HG03575 (cell line): ENCODE measurements around the gene SMIM44.
A peak's percentile ranks its signal among the peaks of the same experiment; 100 is the strongest.

Experiments
- ATAC-seq: cut with Tn5 transposase; IDR thresholded peaks from one replicate; pipeline ENCODE4 v1.9.1; 2021; ENCODE audit not compliant: unreplicated experiment, insufficient number of reproducible peaks, low FRiP score; ENCODE audit errors: extremely low read depth

Gene SMIM44

DNA sequence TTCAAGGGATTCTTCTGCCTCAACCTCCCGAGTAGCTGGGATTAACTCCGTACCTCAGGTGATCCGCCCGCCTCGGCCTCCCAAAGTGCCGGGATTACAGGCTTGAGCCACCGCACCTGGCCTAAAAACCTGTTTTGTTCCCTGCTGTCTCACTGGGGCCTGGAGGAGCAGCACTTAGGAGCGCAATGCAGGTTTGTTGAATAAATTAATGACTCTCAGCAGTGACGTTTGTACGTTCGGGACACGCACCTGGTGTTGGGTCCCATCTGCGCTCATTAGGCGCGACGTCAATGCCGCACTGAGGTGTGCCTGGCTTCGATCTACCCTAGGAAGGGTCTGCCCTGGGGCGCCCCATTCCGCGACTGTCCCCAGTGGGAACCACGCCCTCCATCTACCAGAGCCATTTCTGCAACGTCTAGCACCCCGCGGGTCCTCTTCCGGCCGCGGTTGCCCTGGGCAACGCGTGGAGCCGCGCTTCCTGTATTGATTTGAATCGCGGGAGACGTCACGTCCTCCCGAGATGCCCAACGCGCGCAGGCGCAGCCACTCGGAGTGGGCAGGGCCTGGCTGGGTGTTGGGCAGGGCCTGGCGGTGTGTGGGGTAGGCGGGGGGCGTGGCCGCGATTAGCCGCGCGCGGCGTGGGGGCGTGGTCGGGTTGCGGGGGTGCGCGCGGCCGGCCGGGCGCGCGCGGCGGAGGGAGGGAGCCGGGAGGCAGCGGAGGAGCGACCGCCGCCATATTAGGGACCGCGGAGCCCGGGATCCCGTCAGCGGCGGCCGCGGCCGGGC lies 22.6 kb upstream of the SMIM44 start, which contains the start of gene FZR1:
Gene FZR1 (plus strand): TSS at position 714 of the 786 bp plus-strand sequence. CDS start 16,679 bp downstream, outside the sequence.
- ATAC-seq, result peak; percentile 52

GRCh38 chr19:3504735-3505134 lies 21.5 kb upstream of the SMIM44 start:
- ATAC-seq, result no peak

DNA sequence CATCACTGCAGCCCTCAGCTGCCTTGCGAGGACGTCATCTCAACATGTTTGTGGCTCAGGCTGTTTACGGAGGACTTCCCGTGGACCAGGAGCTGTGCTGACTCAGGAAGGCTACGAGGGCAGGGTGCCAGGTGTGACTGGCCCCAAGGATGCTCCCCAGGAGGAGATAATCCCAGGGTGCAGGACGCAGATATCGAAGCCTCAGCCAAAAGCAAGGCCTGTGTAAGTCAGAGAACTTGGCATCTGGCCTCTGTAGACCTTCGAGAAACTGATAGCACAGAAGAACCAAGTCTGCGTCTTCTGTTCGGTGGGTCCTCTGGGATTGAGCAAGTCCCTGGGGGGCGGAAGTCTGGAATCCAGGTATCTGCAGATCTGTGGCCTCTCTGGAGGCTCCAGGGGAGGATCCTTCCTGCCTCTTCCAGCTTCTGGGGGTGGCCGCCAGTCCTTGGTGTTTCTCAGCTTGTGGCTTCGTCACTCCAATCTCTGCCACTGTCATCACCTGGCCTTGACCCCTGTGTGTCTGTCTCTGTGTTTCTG lies 19.9 kb upstream of the SMIM44 start:
- ATAC-seq, result no peak

DNA sequence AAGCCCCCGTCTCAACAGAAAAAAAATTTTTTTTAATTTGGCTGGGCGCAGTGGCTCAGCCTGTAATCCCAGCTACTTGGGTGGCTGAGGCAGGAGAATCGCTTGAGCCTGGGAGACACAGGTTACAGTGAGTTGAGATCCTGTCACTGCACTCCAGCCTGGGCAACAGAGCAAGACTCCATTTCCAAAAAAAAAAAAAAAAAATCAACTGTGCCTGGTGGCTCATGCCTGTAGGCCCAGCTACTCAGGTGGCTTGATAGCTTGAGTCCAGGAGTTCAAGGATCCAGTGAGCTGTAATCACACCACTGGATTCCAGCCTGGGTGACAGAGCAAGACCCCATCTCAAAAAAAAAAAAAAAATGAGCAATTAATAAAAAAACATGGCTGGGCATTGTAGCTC lies 18.5 kb upstream of the SMIM44 start:
- ATAC-seq, result no peak

DNA sequence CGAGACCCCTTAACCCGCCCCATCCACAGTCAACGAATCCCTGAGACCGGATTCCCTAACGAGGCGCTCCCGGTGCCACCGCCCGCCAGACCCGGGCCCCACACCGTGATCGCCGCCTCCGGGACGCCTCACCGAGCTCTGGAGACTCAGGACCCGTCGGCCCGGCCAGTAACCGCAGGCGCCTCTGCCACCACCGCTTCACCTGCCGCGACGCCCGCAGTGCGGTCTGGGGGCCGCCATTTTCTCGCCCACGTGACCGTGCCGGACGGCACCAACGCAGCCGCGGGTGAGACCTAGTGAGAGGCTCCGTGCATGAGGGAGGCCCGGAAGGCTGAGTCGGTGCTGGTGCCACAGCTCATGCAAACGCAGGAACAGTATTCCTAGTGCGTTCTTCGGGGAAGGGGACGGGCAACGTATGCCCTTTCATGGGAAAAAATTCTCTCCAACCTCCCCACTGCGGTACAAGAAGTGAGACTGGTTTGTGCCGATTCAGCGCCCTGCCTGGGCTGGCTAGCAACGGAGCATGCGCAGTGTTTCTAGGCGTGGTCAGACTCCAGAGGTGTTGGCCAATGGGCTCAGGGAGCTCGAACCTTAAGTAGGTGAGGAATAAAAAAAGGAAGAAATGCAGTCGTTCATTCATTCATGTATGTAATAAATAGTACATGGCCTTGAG lies 17.3 kb upstream of the SMIM44 start, which contains the start of gene DOHH:
Gene DOHH (minus strand): TSS at position 246 of the 673 bp plus-strand sequence. CDS start 3,860 bp downstream, outside the sequence.
- ATAC-seq, result peak; percentile 64

DNA sequence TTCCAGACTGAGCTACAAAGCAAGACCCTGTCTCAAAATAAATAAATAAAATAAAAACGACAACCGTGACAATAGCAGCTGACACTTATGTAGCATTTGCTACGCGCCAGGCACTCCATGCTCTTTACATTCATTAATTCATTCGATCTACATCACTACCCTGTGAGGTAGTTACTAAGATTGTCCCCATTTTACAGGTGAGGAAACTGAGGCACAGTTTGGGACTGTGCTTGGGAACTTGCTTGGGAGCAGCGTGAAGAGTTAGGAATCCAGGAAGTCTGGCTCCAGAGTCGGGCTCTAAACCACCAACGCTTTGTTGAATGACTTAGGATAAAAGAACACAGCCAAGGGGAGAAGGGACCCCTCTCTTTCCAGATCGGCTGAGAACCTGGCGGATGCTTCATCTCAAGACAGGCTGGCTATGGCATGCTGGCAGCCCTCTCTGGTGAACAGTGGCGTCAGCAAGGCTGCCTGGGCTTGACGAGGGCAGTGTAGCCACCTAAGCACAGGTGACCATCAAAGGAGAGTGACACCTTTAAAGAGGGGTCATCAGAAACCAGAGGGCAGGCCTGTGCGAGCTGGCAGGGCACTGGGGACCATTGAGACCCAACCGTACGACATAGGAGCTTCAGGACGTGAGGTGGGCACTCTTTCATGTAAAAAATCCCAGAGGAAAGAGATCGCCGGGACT lies 16.6 kb upstream of the SMIM44 start:
- ATAC-seq, result no peak

DNA sequence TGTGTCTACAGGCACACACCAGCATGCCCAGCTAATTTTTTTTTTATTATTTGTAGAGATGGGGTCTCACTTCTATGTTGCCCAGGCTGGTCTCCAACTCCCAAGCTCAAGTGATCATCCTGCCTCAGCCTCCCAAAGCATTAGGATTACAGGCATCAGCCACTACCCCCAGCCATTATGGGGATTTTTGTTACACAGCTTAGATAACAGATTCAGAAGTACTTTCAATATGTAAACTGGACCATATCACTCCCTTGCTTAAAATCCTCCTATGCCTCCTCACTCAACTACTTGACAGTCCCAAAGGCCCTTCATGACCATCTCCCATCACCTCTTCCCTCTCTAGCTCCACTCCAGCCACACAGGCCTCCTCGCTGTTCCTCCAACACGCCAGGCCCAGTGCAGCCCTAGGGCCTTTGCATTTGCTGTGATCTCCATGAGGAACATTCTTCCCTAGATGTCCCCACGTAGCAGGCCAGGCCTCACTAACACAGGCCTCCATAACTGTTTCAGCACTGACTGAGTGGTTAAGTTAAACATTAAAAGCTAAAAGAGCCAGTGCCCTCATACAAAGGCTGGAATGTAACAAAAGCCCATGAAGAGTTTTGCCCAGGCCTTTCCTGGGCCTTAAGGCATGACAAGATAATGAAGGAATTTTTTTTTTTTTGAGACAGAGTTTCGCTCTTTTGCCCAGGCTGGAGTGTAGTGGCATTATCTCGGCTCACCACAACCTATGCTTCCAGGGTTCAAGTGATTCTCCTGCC lies 14.7 kb upstream of the SMIM44 start:
- ATAC-seq, result no peak

GRCh38 chr19:3496392-3497273 lies 13.4 kb upstream of the SMIM44 start:
- ATAC-seq, result no peak

GRCh38 chr19:3494559-3494958 lies 11.3 kb upstream of the SMIM44 start:
- no peak for ATAC-seq

GRCh38 chr19:3494051-3494450 lies 10.8 kb upstream of the SMIM44 start:
- ATAC-seq, result no peak

GRCh38 chr19:3493651-3494050 lies 10.4 kb upstream of the SMIM44 start:
- ATAC-seq, result no peak

DNA sequence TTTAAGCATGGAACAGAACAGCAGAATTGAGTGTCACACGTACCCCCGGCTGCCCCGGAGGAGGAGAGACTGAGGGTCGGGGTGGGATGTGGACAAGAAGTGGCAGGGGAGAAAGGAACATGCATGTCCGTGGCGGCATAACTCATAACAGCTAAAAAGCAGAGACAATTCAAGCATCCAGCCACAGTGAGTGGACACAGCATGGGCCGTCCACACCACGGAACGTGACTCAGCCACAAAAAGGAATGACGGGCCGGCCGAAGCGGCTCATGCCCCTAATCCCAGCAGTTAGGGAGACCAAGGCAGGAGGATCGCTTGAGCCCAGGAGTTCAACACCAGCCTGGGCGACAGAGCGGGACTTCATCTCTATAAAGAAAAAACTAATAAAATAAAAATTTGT lies 9.7 kb upstream of the SMIM44 start:
- no peak for ATAC-seq

- no peak for ATAC-seq
These were observed 9.0 kb upstream of the SMIM44 start for GRCh38 chr19:3492131-3492839.

DNA sequence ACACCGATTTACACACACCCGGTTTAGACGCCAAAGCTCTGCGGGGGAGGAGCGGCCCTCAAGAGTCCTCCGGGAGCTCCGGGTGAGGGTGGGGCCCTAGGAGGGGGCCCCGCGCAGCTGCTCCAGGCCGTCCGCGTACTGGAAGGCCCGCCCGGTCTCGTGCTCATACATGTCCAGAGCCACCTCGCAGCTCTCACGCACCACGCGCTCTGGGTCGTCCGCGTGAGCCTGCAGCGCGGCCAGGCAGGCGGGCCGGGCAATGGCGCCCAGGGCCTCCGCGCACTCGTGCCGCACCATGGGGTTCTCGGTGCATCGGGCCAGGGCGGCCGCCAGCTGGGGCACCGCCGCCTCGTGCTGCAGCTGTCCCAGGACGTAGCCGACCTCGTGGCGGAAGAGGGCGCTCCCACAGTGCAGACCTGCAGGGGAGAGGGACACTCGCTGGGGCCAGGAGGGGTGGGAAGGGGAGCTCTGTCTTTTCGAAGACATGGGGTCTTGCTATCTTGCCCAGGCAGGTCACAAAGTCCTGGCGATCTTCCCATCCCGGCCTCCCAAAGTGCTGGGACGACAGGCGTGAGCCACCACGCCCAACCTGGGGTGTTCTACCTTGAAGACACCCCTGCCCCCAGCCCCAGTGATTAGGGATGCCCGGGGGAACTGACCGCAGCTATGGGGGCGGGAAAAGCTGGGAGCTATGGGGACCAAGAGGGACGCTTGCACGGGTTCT lies 8.3 kb upstream of the SMIM44 start:
- no peak for ATAC-seq

DNA sequence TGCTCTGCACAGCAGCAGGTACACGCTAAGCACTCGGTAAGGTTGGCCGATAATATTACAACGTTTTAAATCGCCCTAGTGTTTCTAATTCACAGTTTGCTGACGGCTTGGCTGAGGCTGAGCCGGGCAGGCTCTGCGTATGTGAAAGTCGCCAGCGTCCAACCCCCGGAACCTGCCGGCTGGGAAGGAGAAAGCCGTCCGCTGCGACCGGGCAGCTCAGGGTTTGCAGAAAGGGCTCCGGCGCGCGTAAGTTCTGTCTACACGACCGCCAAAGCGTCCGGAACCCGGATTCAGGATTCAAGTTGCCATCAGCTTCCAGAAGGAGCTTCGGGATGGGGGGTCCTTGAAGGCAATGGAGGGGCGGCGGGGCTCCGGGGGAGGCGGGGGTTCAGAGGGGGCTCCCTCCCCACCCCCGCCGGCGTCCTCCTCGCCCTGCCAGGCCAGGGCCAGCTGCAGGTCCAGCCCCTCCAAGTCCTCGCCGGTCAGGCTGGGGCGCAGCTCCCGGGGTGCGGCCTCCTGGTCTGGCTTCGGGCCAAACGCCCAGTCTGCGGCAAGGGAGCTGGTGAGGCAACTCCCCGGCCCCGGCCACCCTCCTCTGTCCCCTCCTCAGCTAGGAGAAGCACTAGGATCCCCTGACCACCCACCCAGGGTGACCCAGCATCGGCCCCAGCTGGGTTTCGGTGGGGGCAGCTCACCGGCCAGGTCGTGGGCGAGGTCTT lies 575 bp downstream of the SMIM44 start:
- no peak for ATAC-seq
